Osteoblast (primary cell): ENCODE measurements around the gene RNU4-1. TPM values are rescaled to one million over a fixed set of nuclear protein-coding genes. Genes with fewer than 3 reads are reported as not detected.

Experiments
- DNase-seq: peaks from one replicate; pipeline ENCODE4 v3.0.0; 2011; ENCODE audit warnings: low spot score, mixed read lengths; ENCODE audit not compliant: insufficient read length; ENCODE audit errors: missing footprints
- H2AFZ ChIP-seq: 2 replicates; pipeline ENCODE4 v1.6.0; 2011; ENCODE audit warnings: mild to moderate bottlenecking, low read length
- H3K27ac ChIP-seq: 2 replicates; pipeline ENCODE4 v1.5.1; 2011; ENCODE audit warnings: mild to moderate bottlenecking, low read depth, low read length, moderate library complexity
- H3K27me3 ChIP-seq: 2 replicates; pipeline ENCODE4 v1.6.0; 2012; ENCODE audit warnings: mild to moderate bottlenecking, control low read depth, inconsistent platforms, low read length, moderate library complexity; ENCODE audit not compliant: insufficient read depth
- H3K36me3 ChIP-seq: 2 replicates; pipeline ENCODE4 v1.5.1; 2011; ENCODE audit warnings: mild to moderate bottlenecking, low read length, control low read depth, moderate library complexity; ENCODE audit not compliant: insufficient read depth
- H3K4me1 ChIP-seq: 2 replicates; pipeline ENCODE4 v1.5.1; 2011; ENCODE audit warnings: mild to moderate bottlenecking, low read length, control low read depth, moderate library complexity; ENCODE audit not compliant: insufficient read depth
- H3K4me2 ChIP-seq: 2 replicates; pipeline ENCODE4 v1.6.0; 2011; ENCODE audit warnings: mild to moderate bottlenecking, low read length; ENCODE audit not compliant: insufficient read depth
- H3K4me3 ChIP-seq: fragments of 200-600 bp; sonication (generic); 3 replicates; pipeline ENCODE4 v1.5.1; 2012; ENCODE audit warnings: mild to moderate bottlenecking, low read length, inconsistent platforms; ENCODE audit not compliant: insufficient read depth
- H3K79me2 ChIP-seq: 2 replicates; pipeline ENCODE4 v1.6.0; 2012; ENCODE audit warnings: mild to moderate bottlenecking, low read length, control low read depth, inconsistent platforms; ENCODE audit not compliant: insufficient read depth
- H3K9me3 ChIP-seq: 2 replicates; pipeline ENCODE4 v1.5.1; 2011; ENCODE audit warnings: low read depth, low read length, control low read depth
- H4K20me1 ChIP-seq: 2 replicates; pipeline ENCODE4 v1.6.0; 2012; ENCODE audit warnings: mild to moderate bottlenecking, low read length, control low read depth; ENCODE audit not compliant: insufficient read depth
- total RNA-seq: library from RNA; depleted of rRNA; stranded (reverse); fragments of >200 nt; gene quantifications from 2 replicates; pipeline ENCODE4 v1.2.3, GENCODE V29; 2012
- TF ChIP-seq, protein P1 (sequence below): IDR thresholded peaks from 2 replicates; pipeline ENCODE4 v1.5.1; 2011; ENCODE audit warnings: mild to moderate bottlenecking, low read depth, low read length, moderate library complexity; ENCODE audit errors: extremely low read depth

The RNU4-1 gene
- total RNA-seq, 1 donor: under 0.01 TPM

- H3K79me2 ChIP-seq: no peaks in the 10 kb centered on the region
- no peak overlapping the region for H3K4me3 ChIP-seq
- no peaks in the 10 kb centered on the region for H4K20me1 ChIP-seq
- H3K4me1 ChIP-seq: peaks cover 10% of the 10 kb centered on the region
- no peaks in the 10 kb centered on the region for H3K27me3 ChIP-seq
- H2AFZ ChIP-seq: no peak overlapping the region
- TF ChIP-seq, protein P1, sequence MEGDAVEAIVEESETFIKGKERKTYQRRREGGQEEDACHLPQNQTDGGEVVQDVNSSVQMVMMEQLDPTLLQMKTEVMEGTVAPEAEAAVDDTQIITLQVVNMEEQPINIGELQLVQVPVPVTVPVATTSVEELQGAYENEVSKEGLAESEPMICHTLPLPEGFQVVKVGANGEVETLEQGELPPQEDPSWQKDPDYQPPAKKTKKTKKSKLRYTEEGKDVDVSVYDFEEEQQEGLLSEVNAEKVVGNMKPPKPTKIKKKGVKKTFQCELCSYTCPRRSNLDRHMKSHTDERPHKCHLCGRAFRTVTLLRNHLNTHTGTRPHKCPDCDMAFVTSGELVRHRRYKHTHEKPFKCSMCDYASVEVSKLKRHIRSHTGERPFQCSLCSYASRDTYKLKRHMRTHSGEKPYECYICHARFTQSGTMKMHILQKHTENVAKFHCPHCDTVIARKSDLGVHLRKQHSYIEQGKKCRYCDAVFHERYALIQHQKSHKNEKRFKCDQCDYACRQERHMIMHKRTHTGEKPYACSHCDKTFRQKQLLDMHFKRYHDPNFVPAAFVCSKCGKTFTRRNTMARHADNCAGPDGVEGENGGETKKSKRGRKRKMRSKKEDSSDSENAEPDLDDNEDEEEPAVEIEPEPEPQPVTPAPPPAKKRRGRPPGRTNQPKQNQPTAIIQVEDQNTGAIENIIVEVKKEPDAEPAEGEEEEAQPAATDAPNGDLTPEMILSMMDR: no peak
- no peaks in the 10 kb centered on the region for H3K36me3 ChIP-seq
- H3K27ac ChIP-seq: no peak overlapping the region
- DNase-seq: no peak
- no peak overlapping the region for H3K4me2 ChIP-seq
- no peaks in the 10 kb centered on the region for H3K9me3 ChIP-seq
Observed at GRCh38 chr12:120286768-120287490, 6.1 kb downstream of the RNU4-1 start.

GRCh38 chr12:120284381-120284780 is 8.7 kb downstream of the RNU4-1 start:
- DNase-seq: no peak
- peaks cover 3% of the 10 kb centered on the region for H3K4me1 ChIP-seq
- TF ChIP-seq, protein P1: no peak
- H3K9me3 ChIP-seq: no peaks in the 10 kb centered on the region
- no peaks in the 10 kb centered on the region for H4K20me1 ChIP-seq
- H3K27me3 ChIP-seq: no peaks in the 10 kb centered on the region
- H2AFZ ChIP-seq: no peak overlapping the region
- H3K27ac ChIP-seq: no peak overlapping the region
- H3K4me2 ChIP-seq: no peak overlapping the region
- H3K36me3 ChIP-seq: no peaks in the 10 kb centered on the region
- no peak overlapping the region for H3K4me3 ChIP-seq
- H3K79me2 ChIP-seq: no peaks in the 10 kb centered on the region

DNA sequence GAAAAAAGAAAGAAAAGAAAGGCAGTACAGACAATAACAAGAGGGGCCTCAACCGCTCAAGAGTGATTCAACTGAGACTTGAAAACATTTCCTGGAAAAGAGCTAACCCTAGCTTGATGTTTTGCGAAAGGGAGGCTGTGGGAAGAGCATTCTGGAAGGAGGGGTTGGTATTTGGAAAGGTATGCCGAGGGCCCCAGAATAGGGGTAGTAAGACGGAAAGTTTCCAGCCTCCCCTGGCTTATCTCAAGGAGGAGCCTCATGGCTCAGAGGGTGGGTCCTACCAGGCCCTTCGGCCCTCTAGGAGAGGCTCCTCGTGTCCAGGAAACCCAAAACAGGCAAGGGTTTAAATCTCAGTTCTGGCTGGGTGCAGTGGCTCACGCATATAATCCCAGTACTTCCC is 9.7 kb downstream of the RNU4-1 start:
- TF ChIP-seq, protein P1: no peak

GRCh38 chr12:120278137-120279069 is 14.6 kb downstream of the RNU4-1 start:
- TF ChIP-seq, protein P1: no peak
- Histone ChIP-seq H3K36me3 (no peaks in the 10 kb centered on the region), H3K27me3 (no peaks in the 10 kb centered on the region), H3K4me1 (peaks cover 6% of the 10 kb centered on the region), H3K79me2 (no peaks in the 10 kb centered on the region), H4K20me1 (no peaks in the 10 kb centered on the region), H3K4me2 (no peak overlapping the region), H3K27ac (no peak overlapping the region), H3K9me3 (no peaks in the 10 kb centered on the region), H2AFZ (no peak overlapping the region), H3K4me3 (no peak overlapping the region)
- no peak for DNase-seq

More for the DNA sequence above, 9.7 kb downstream of the RNU4-1 start:
- Histone ChIP-seq H3K27me3 (no peaks in the 10 kb centered on the region), H3K9me3 (no peaks in the 10 kb centered on the region), H2AFZ (no peak overlapping the region), H3K36me3 (no peaks in the 10 kb centered on the region), H4K20me1 (no peaks in the 10 kb centered on the region), H3K4me1 (peaks cover 3% of the 10 kb centered on the region), H3K27ac (no peak overlapping the region), H3K4me2 (no peak overlapping the region), H3K79me2 (no peaks in the 10 kb centered on the region), H3K4me3 (no peak overlapping the region)
- peak; percentile 56 for DNase-seq
